ENCODE data around the gene PCLO.

The PCLO gene

GRCh38 chr7:83077328-83077727, 85.4 kb downstream of the PCLO start:
- ChIA-PET POLR2A (no interaction called here), CTCF (no interaction called here)
- no peak for DNase-seq (ENCODE audit: extremely low spot score)
- TF ChIP-seq LEF1 (IDR thresholded peaks at IDR 0.05; ENCODE audit: borderline replicate concordance) (no peak), FOXK2 (IDR thresholded peaks at IDR 0.05) (no peak), HDGF (IDR thresholded peaks at IDR 0.05; ENCODE audit: borderline replicate concordance) (no peak), CTBP1 (IDR thresholded peaks at IDR 0.05; ENCODE audit: borderline replicate concordance) (no peak), ZNF384 (IDR thresholded peaks at IDR 0.05) (no peak), L3MBTL2 (conservative IDR thresholded peaks at IDR 0.05) (no peak), SP1 (IDR thresholded peaks at IDR 0.05) (no peak), ARNT (IDR thresholded peaks at IDR 0.05) (no peak), ELF4 (IDR thresholded peaks at IDR 0.05) (no peak), BHLHE40 (IDR thresholded peaks at IDR 0.05; ENCODE audit: borderline replicate concordance) (no peak)

DNA sequence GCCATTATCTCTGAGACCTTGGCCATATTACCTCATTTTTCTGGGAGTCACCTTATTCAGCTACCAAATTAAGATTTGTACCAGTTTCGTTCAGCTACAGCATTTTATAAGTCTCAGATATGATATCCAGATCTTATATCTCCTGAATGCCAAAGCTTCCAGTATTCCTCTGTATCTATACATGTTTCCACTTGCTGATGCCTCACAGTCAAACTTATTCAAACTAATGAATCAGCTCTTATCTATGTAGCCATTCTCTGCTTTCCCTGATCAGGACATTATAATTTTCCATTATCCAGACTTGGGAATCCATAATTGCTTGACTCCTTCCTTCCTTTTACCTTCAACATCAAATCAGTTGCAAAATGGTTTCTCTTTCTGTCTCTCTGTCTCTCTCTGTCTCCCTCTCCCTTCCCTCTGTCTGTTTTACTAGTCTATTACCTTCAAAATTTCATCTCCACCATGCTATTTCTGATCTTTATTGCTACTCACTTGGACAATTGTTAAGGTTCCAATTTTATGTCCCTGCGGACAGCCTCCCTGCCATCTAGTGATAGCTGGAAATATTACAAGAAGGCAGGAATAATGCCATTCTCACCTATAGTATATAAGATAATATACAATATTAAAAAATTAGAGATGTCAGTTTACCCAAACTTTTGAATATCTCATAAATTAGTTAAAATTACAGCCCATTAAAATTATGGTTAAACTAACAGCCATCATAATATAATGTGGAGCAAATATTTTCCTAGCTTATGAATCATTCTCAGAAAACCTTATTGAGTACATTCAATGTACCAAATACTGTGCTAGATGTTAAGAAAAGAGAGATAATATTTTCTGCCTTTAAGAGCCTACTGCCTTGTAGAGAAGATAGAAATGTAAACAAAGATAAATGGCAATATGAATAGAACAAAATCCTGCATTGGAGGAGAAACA, 89.8 kb downstream of the PCLO start:
- CTCF ChIA-PET = interaction anchor here (0.6 kb wide), 1 partner anchor 181 kb away, joined by 5 read pairs; no protein-coding TSS in a partner anchor
- TF ChIP-seq BHLHE40 (IDR thresholded peaks at IDR 0.05; ENCODE audit: borderline replicate concordance) = no peak
- TF ChIP-seq TARDBP (IDR thresholded peaks at IDR 0.05) = no peak
- TF ChIP-seq L3MBTL2 (conservative IDR thresholded peaks at IDR 0.05) = no peak
- no peak for TF ChIP-seq PKNOX1 (IDR thresholded peaks at IDR 0.05)
- TF ChIP-seq HDGF (IDR thresholded peaks at IDR 0.05; ENCODE audit: borderline replicate concordance) = no peak
- TF ChIP-seq FOXK2 (IDR thresholded peaks at IDR 0.05) = no peak
- no peak for TF ChIP-seq SUZ12 (IDR thresholded peaks at IDR 0.05)
- no peak for TF ChIP-seq ELF4 (IDR thresholded peaks at IDR 0.05)
- TF ChIP-seq ARNT (IDR thresholded peaks at IDR 0.05) = no peak
- TF ChIP-seq ZNF384 (IDR thresholded peaks at IDR 0.05) = no peak
- TF ChIP-seq FOXA1 (IDR thresholded peaks at IDR 0.05) = no peak
- TF ChIP-seq FOXM1 (IDR thresholded peaks at IDR 0.05; ENCODE audit: borderline replicate concordance) = no peak
- TF ChIP-seq LEF1 (IDR thresholded peaks at IDR 0.05; ENCODE audit: borderline replicate concordance) = no peak
- no peak for TF ChIP-seq CTBP1 (IDR thresholded peaks at IDR 0.05; ENCODE audit: borderline replicate concordance)
- TF ChIP-seq SP1 (IDR thresholded peaks at IDR 0.05) = no peak
- TF ChIP-seq NFRKB (IDR thresholded peaks at IDR 0.05) = no peak
- DNase-seq (ENCODE audit: extremely low spot score) = no peak
- POLR2A ChIA-PET = no interaction called here

- ChIA-PET POLR2A (no interaction called here), CTCF (no interaction called here)
- no peak for TF ChIP-seq CTBP1 (IDR thresholded peaks at IDR 0.05; ENCODE audit: borderline replicate concordance)
- TF ChIP-seq HDGF (IDR thresholded peaks at IDR 0.05; ENCODE audit: borderline replicate concordance) = no peak
- no peak for TF ChIP-seq FOXM1 (IDR thresholded peaks at IDR 0.05; ENCODE audit: borderline replicate concordance)
- no peak for TF ChIP-seq PKNOX1 (IDR thresholded peaks at IDR 0.05)
- no peak for TF ChIP-seq NFRKB (IDR thresholded peaks at IDR 0.05)
- TF ChIP-seq ELF4 (IDR thresholded peaks at IDR 0.05) = no peak
- no peak for TF ChIP-seq LEF1 (IDR thresholded peaks at IDR 0.05; ENCODE audit: borderline replicate concordance)
- no peak for TF ChIP-seq ARNT (IDR thresholded peaks at IDR 0.05)
- TF ChIP-seq FOXA1 (IDR thresholded peaks at IDR 0.05) = no peak
- no peak for TF ChIP-seq L3MBTL2 (conservative IDR thresholded peaks at IDR 0.05)
- no peak for TF ChIP-seq FOXK2 (IDR thresholded peaks at IDR 0.05)
- no peak for TF ChIP-seq SP1 (IDR thresholded peaks at IDR 0.05)
- TF ChIP-seq ZNF384 (IDR thresholded peaks at IDR 0.05) = no peak
- TF ChIP-seq BHLHE40 (IDR thresholded peaks at IDR 0.05; ENCODE audit: borderline replicate concordance) = no peak
- no peak for TF ChIP-seq TARDBP (IDR thresholded peaks at IDR 0.05)
- no peak for TF ChIP-seq SUZ12 (IDR thresholded peaks at IDR 0.05)
Observed at GRCh38 chr7:83065714-83066113, 97.0 kb downstream of the PCLO start.

GRCh38 chr7:83060218-83060617, 102.5 kb downstream of the PCLO start:
- ChIA-PET CTCF (no interaction called here), POLR2A (no interaction called here)
- DNase-seq (ENCODE audit: extremely low spot score) = no peak
- TF ChIP-seq FOXA1 (IDR thresholded peaks at IDR 0.05) = no peak
- TF ChIP-seq BHLHE40 (IDR thresholded peaks at IDR 0.05; ENCODE audit: borderline replicate concordance) = no peak
- TF ChIP-seq PKNOX1 (IDR thresholded peaks at IDR 0.05) = no peak
- TF ChIP-seq HDGF (IDR thresholded peaks at IDR 0.05; ENCODE audit: borderline replicate concordance) = no peak
- no peak for TF ChIP-seq CTBP1 (IDR thresholded peaks at IDR 0.05; ENCODE audit: borderline replicate concordance)
- TF ChIP-seq SUZ12 (IDR thresholded peaks at IDR 0.05) = no peak
- TF ChIP-seq TARDBP (IDR thresholded peaks at IDR 0.05) = no peak
- no peak for TF ChIP-seq ZNF384 (IDR thresholded peaks at IDR 0.05)
- TF ChIP-seq ARNT (IDR thresholded peaks at IDR 0.05) = no peak
- no peak for TF ChIP-seq LEF1 (IDR thresholded peaks at IDR 0.05; ENCODE audit: borderline replicate concordance)
- TF ChIP-seq FOXM1 (IDR thresholded peaks at IDR 0.05; ENCODE audit: borderline replicate concordance) = no peak
- TF ChIP-seq NFRKB (IDR thresholded peaks at IDR 0.05) = no peak

More at GRCh38 chr7:83065714-83066113, 97.0 kb downstream of the PCLO start:
- DNase-seq (ENCODE audit: extremely low spot score) = no peak

DNA sequence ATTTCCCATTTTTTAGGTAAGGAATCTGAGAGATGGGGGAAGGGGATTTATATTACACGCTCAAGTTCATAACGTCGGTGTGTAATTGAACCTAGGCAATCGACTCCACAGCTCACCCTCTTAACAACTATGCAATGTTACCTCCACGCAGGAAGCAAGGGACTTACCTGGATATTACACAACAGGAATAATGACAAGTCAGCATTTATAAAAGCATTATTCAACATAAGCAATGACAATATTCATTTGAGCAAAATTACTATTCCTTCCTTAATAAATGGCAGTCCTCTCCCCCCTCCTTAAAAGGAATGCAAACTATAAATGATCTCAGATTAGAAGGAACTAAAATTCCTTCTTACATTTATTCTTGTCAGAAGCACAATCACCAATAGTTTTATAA, 104.0 kb downstream of the PCLO start:
- CTCF ChIA-PET = no interaction called here
- TF ChIP-seq PKNOX1 (IDR thresholded peaks at IDR 0.05) (no peak), SUZ12 (IDR thresholded peaks at IDR 0.05) (no peak), ELF4 (IDR thresholded peaks at IDR 0.05) (no peak), FOXA1 (IDR thresholded peaks at IDR 0.05) (no peak), TARDBP (IDR thresholded peaks at IDR 0.05) (no peak), ZNF384 (IDR thresholded peaks at IDR 0.05) (no peak), NFRKB (IDR thresholded peaks at IDR 0.05) (no peak), ARNT (IDR thresholded peaks at IDR 0.05) (no peak), FOXM1 (IDR thresholded peaks at IDR 0.05; ENCODE audit: borderline replicate concordance) (no peak), HDGF (IDR thresholded peaks at IDR 0.05; ENCODE audit: borderline replicate concordance) (no peak), SP1 (IDR thresholded peaks at IDR 0.05) (no peak), CTBP1 (IDR thresholded peaks at IDR 0.05; ENCODE audit: borderline replicate concordance) (no peak), FOXK2 (IDR thresholded peaks at IDR 0.05) (no peak), BHLHE40 (IDR thresholded peaks at IDR 0.05; ENCODE audit: borderline replicate concordance) (no peak), LEF1 (IDR thresholded peaks at IDR 0.05; ENCODE audit: borderline replicate concordance) (no peak), L3MBTL2 (conservative IDR thresholded peaks at IDR 0.05) (no peak)
- no peak for DNase-seq (ENCODE audit: extremely low spot score)
- POLR2A ChIA-PET = no interaction called here
